Activated CD8-positive, alpha-beta T cell treated with anti-CD3 and anti-CD28 coated beads for 36 hours (primary cell): ENCODE results near the gene SULT1C4. TPM values are rescaled to one million over a fixed set of nuclear protein-coding genes. Genes with fewer than 3 reads are reported as not detected.

Experiments
- ATAC-seq: fragments of 200-7000 bp; cut with Tn5 transposase; one replicate; pipeline ENCODE4 v1.10.0; 2021; ENCODE audit warnings: mild to moderate bottlenecking, moderate library complexity
- CTCF ChIA-PET: fragments of 350-600 bp; sonication (Branson Sonifier 250); formaldehyde crosslinking; loops from one replicate; lab custom pipeline; 2021; ENCODE audit warnings: antibody characterized with exemption; lab: Charles Lee
- POLR2A ChIA-PET: fragments of 350-600 bp; sonication (Branson Sonifier 250); formaldehyde crosslinking; loops from one replicate; lab custom pipeline; 2021; ENCODE audit warnings: antibody characterized with exemption; lab: Charles Lee
- DNase-seq: peaks from one replicate; pipeline ENCODE4 v3.0.0-alpha.2; 2020
- H3K27ac Mint-ChIP-seq: one replicate; pipeline ENCODE4 v1.8.0; 2021; ENCODE audit warnings: mild to moderate bottlenecking, mixed read lengths
- H3K27me3 Mint-ChIP-seq: one replicate; pipeline ENCODE4 v1.8.0; 2021; ENCODE audit warnings: mixed read lengths
- H3K36me3 Mint-ChIP-seq: one replicate; pipeline ENCODE4 v1.8.0; 2021; ENCODE audit warnings: low read depth, mixed read lengths
- H3K4me1 Mint-ChIP-seq: one replicate; pipeline ENCODE4 v1.8.0; 2021; ENCODE audit warnings: low read depth, mixed read lengths
- H3K4me3 Mint-ChIP-seq: one replicate; pipeline ENCODE4 v1.8.0; 2021; ENCODE audit warnings: mild to moderate bottlenecking, moderate library complexity, mixed read lengths
- H3K9me3 Mint-ChIP-seq: one replicate; pipeline ENCODE4 v1.8.0; 2021; ENCODE audit warnings: mixed read lengths
- intact Hi-C: fragments of 100-400 bp; cut with micrococcal nuclease; formaldehyde crosslinking; loops from one replicate; pipeline ENCODE4 v1.10.0; 2022
- total RNA-seq, 2 experiments: library from RNA; stranded (reverse); gene quantifications; one replicate each; pipeline ENCODE4 v1.2.3, GENCODE V29; 2021
- TF ChIP-seq, protein P1 (sequence below): fragments of 200-600 bp; IDR thresholded peaks from one replicate; pipeline ENCODE4 v1.8.0; 2022; ENCODE audit warnings: antibody characterized with exemption, mild to moderate bottlenecking

SULT1C4 gene
- not detected for total RNA-seq

DNA sequence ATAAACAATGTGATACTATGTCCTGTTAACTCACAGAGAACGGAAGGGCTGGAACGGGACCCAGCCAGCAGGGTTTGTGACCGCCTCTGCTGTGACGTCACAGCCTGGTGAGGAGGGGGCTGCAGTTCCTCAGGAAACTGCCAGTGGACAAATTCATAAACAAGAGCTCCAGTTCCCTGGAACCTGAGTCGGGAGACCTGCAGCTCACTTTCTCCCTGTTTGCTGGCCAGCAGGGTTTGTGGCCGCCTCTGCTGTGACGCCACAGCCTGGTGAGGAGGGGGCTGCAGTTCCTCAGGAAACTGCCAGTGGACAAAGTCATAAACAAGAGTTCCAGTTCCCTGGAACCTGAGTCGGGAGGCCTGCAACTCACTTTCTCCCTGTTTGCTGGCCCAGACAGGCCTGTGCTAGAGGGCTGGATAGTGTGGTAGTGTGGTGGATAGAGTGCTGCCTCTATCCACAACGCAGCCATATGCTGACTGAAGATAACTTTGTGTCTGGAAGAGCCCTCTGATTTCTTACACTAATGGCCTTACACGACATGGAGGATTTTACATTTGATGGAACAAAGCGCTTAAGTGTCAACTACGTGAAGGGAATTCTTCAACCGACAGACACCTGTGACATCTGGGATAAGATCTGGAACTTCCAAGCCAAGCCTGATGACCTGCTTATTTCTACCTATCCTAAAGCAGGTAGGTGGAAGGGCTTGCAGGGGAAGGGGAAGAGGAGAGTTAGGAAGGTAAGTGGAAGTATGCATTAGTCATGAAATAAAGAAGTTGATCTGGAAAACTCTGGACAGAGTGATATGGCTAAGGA lies at the start of gene SULT1C4:
Gene SULT1C4, plus strand, starts transcription at position 140 of the 816 bp plus-strand sequence. Its CDS starts 384 bp downstream, at position 524.
- Mint-ChIP-seq H3K36me3 (no peaks in the 10 kb centered on the region), H3K9me3 (no peaks in the 10 kb centered on the region), H3K27ac (no peak within 1 kb of the TSS), H3K4me3 (no peak within 1 kb of the TSS), H3K27me3 (peaks cover 4% of the 10 kb centered on the region), H3K4me1 (no peaks in the 10 kb centered on the region)
- DNase-seq, result no peak
- intact Hi-C loops, result no loop called here
- ATAC-seq, result no peak
- POLR2A ChIA-PET, result no interaction called here
- TF ChIP-seq, protein P1, sequence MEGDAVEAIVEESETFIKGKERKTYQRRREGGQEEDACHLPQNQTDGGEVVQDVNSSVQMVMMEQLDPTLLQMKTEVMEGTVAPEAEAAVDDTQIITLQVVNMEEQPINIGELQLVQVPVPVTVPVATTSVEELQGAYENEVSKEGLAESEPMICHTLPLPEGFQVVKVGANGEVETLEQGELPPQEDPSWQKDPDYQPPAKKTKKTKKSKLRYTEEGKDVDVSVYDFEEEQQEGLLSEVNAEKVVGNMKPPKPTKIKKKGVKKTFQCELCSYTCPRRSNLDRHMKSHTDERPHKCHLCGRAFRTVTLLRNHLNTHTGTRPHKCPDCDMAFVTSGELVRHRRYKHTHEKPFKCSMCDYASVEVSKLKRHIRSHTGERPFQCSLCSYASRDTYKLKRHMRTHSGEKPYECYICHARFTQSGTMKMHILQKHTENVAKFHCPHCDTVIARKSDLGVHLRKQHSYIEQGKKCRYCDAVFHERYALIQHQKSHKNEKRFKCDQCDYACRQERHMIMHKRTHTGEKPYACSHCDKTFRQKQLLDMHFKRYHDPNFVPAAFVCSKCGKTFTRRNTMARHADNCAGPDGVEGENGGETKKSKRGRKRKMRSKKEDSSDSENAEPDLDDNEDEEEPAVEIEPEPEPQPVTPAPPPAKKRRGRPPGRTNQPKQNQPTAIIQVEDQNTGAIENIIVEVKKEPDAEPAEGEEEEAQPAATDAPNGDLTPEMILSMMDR, result no peak
- CTCF ChIA-PET, result interaction anchor here (1.3 to 1.5 kb wide), 2 partner anchors 11 to 206 kb away, joined by 3 to 4 read pairs; no protein-coding TSS in a partner anchor

DNA sequence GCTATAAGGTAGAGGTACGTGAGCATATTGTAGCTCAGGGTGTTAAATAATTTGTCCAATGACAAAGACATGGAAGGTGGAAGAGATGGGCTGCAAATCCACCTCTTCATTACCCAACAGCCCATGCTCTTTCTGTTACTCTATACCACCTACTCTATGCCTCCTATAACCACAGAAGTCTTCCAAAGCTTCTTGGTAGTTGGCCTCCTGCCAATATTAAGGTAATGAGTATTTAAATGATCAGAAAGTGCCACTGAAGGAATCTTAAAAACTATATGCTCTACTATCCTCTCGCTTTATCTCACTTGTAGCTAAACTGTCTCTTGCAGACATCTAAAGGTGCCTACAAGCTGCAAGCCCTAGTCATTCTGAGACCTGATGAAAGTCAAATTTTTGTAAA lies 48.0 kb upstream of the SULT1C4 start:
- no peaks in the 10 kb centered on the region for H3K9me3 Mint-ChIP-seq
- intact Hi-C loops, result no loop called here
- ATAC-seq (no peak), DNase-seq (no peak)
- peaks cover 2% of the 10 kb centered on the region for H3K27me3 Mint-ChIP-seq
- ChIA-PET POLR2A (no interaction called here), CTCF (no interaction called here)
- H3K36me3 Mint-ChIP-seq, result no peaks in the 10 kb centered on the region
- TF ChIP-seq, protein P1, result no peak
- no peak overlapping the region for H3K27ac Mint-ChIP-seq
- H3K4me3 Mint-ChIP-seq, result no peak overlapping the region
- H3K4me1 Mint-ChIP-seq, result no peaks in the 10 kb centered on the region

DNA sequence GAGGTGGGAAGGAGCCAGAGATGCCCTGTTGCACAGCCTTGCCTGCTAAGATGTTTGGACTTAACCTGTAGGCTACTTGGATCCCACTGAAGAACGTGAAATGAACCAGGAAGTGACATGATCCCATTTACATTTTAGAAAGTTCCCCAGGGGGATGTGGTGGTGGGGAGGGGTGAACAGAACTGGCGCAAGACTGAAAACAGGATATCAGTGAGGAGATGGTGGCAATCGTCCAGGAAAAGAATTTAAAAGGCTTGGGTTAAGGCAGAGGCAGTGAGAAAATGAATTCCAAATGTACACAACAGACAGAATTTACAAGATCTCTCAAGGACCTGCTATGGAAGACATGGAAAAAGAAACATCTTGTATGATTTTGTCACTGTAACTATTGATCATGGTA lies 46.8 kb upstream of the SULT1C4 start:
- Mint-ChIP-seq H3K9me3 (no peaks in the 10 kb centered on the region), H3K4me3 (no peak overlapping the region), H3K27me3 (peaks cover 10% of the 10 kb centered on the region), H3K27ac (no peak overlapping the region), H3K36me3 (no peaks in the 10 kb centered on the region), H3K4me1 (no peaks in the 10 kb centered on the region)
- CTCF ChIA-PET, result no interaction called here
- intact Hi-C loops, result no loop called here
- no peak for ATAC-seq
- DNase-seq, result no peak
- TF ChIP-seq, protein P1, result no peak
- POLR2A ChIA-PET, result no interaction called here

DNA sequence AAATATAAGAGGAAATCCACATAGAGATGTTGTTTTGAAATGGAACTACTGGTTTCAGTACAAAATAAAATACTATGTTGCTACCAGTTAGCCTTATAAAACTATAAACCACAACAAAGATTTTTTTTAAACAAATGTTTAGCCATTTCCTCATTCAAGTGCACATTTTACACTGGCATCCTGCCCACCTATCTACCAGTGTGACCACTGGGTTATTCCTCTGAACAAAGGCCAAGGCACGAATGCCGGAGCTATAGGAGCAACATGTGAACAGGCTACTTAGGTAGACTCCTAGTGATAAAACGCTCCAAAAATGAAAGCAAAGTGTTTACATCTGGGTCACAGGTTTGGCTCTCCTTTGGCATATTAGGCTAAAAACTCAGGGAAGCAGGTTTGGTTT lies 31.8 kb upstream of the SULT1C4 start:
- DNase-seq, result no peak
- no peak overlapping the region for H3K27ac Mint-ChIP-seq
- H3K9me3 Mint-ChIP-seq, result no peaks in the 10 kb centered on the region
- intact Hi-C loops, result no loop called here
- no peak for ATAC-seq
- H3K4me3 Mint-ChIP-seq, result no peak overlapping the region
- ChIA-PET POLR2A (no interaction called here), CTCF (no interaction called here)
- no peaks in the 10 kb centered on the region for H3K4me1 Mint-ChIP-seq
- no peaks in the 10 kb centered on the region for H3K36me3 Mint-ChIP-seq
- H3K27me3 Mint-ChIP-seq, result peaks cover 11% of the 10 kb centered on the region
- TF ChIP-seq, protein P1, result no peak

DNA sequence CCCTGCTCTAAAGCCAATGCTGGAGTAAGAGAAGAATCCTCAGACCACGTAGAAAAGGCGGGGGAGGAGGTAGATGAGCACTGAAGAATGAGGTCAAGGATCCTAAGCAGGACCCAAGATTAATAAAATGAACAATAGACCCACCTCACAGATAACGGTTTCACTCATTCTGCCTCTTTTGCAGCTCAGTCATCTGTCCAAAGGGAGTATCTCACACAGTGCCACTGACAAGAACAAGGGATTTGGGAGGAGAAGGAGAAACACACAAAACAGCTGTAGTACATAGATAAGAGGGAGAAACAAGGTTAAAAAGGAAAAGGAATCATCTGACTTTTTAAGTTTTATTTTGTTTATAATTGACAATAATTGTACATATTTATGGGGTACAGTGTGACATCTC lies 30.9 kb upstream of the SULT1C4 start:
- DNase-seq, result no peak
- intact Hi-C loops, result no loop called here
- TF ChIP-seq, protein P1, result no peak
- H3K4me1 Mint-ChIP-seq, result no peaks in the 10 kb centered on the region
- no peaks in the 10 kb centered on the region for H3K9me3 Mint-ChIP-seq
- ChIA-PET CTCF (no interaction called here), POLR2A (no interaction called here)
- no peaks in the 10 kb centered on the region for H3K36me3 Mint-ChIP-seq
- no peak for ATAC-seq
- H3K4me3 Mint-ChIP-seq, result no peak overlapping the region
- H3K27ac Mint-ChIP-seq, result no peak overlapping the region
- peaks cover 11% of the 10 kb centered on the region for H3K27me3 Mint-ChIP-seq
